H1 (cell line): Measurements from ENCODE around the gene EXOC1L. TPM values are rescaled to one million over a fixed set of nuclear protein-coding genes. Genes with fewer than 3 reads are reported as not detected.

ENCODE experiments used
- CBX5 ChIP-seq: fragments of 300-800, 300-1000 bp; sonication (generic); IDR thresholded peaks from 2 replicates; pipeline ENCODE4 v1.7.1; 2016; ENCODE audit warnings: antibody characterized with exemption, low read length, low read depth
- CBX8 ChIP-seq: fragments of 300-800, 300-1000 bp; sonication (generic); IDR thresholded peaks from 2 replicates; pipeline ENCODE4 v1.7.1; 2016; ENCODE audit warnings: low read depth, low read length, borderline replicate concordance
- EGR1 ChIP-seq: IDR thresholded peaks from 2 replicates; pipeline ENCODE4 v1.6.1; 2011; ENCODE audit warnings: low read depth, low read length, borderline replicate concordance
- GTF2F1 ChIP-seq: IDR thresholded peaks from 2 replicates; pipeline ENCODE4 v1.6.1; 2012; ENCODE audit warnings: low read depth, low read length, improper control_type of control experiment, borderline replicate concordance
- RXRA ChIP-seq: IDR thresholded peaks from 2 replicates; pipeline ENCODE4 v1.6.1; 2011; ENCODE audit warnings: low read depth, mild to moderate bottlenecking, low read length, moderate library complexity; ENCODE audit not compliant: insufficient read depth
- SIRT6 ChIP-seq: IDR thresholded peaks from one replicate; pipeline ENCODE4 v1.7.1; 2012; ENCODE audit warnings: low read length, inconsistent platforms
- SIX5 ChIP-seq: IDR thresholded peaks from 2 replicates; pipeline ENCODE4 v1.6.1; 2011; ENCODE audit warnings: mild to moderate bottlenecking, low read depth, low read length
- SP1 ChIP-seq: IDR thresholded peaks from 2 replicates; pipeline ENCODE4 v1.6.1; 2011; ENCODE audit warnings: low read depth, low read length
- SUZ12 ChIP-seq: fragments of 200-600 bp; sonication (generic); IDR thresholded peaks from 2 replicates; pipeline ENCODE4 v1.6.1; 2012; ENCODE audit warnings: mild to moderate bottlenecking, inconsistent platforms, low read length, moderate library complexity, mixed read lengths
- TAF7 ChIP-seq: optimal IDR thresholded peaks from 2 replicates; pipeline ENCODE3; 2011; ENCODE audit warnings: low read depth, mild to moderate bottlenecking, inconsistent platforms, low read length, moderate library complexity, borderline replicate concordance
- polyA plus RNA-seq, 7 experiments: library from polyadenylated mRNA; depleted of rRNA in 3 of 7; stranded (reverse) in 5 of 7; unstranded in 2 of 7; fragments of >200 nt in 5 of 7; fragments of 200-250 nt in 2 of 7; gene quantifications; 1 replicate in 5 of 7; 2 replicates in 1 of 7; 4 replicates in 1 of 7; pipeline versions ENCODE4 v1.2.1 to v1.2.3, GENCODE V29; 2011 to 2013; ENCODE audit warnings: missing spikeins in 2 of 7, mixed read lengths in 2 of 7
- total RNA-seq: library from RNA; stranded (reverse); fragmentation: NEBNext Ultra II Directional; extraction: Animal tissue kit (Norgen Biotek cat#: 25700); gene quantifications from 2 replicates; pipeline ENCODE4 v1.2.1, GENCODE V29; 2021
- TF ChIP-seq, protein P1 (sequence below): fragments of 300-600 bp; sonication (generic); IDR thresholded peaks from 2 replicates; pipeline ENCODE4 v1.7.1; 2012; ENCODE audit warnings: low read length, moderate library complexity, mild to moderate bottlenecking, inconsistent platforms; ENCODE audit not compliant: insufficient replicate concordance

EXOC1L gene
- total and polyA plus RNA-seq, 2 of the 8 experiments (the other 6 are each of a cell fraction or from before 2014, with no cell fraction given) = 0.08 TPM; not detected in 1

DNA sequence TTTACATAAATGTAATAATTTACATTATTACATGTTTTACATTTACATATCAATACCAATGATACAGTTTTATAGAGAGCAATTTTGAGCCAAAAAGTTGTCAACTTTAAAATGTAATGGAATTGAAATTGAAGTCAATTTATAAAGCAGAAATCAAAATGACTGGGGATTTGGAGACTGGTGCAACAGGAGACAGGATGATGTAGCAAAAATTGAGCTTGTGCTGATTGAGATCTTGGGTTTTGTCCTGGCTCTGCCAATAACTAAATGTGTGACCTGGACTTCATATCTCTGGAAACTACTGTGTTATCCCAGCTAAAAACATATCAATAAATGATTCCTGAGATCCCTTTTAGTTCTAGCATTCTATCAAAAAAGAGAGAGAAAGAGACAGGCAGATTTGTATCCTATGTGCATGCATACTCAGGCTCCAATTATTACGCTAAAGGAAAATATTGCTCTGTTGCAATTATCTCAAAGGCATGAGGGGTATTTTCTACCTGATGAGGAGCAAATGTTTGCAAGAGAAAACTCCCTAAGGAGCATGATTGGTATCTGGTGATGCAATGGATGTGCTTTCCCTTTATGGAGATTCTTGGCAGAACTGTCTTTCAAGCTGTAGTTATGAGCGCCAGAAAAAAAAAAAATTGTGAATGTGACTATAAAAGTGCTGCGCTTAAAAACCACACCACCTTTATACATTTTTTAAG is 14.7 kb downstream of the EXOC1L start (continued):
- TF ChIP-seq, protein P1, sequence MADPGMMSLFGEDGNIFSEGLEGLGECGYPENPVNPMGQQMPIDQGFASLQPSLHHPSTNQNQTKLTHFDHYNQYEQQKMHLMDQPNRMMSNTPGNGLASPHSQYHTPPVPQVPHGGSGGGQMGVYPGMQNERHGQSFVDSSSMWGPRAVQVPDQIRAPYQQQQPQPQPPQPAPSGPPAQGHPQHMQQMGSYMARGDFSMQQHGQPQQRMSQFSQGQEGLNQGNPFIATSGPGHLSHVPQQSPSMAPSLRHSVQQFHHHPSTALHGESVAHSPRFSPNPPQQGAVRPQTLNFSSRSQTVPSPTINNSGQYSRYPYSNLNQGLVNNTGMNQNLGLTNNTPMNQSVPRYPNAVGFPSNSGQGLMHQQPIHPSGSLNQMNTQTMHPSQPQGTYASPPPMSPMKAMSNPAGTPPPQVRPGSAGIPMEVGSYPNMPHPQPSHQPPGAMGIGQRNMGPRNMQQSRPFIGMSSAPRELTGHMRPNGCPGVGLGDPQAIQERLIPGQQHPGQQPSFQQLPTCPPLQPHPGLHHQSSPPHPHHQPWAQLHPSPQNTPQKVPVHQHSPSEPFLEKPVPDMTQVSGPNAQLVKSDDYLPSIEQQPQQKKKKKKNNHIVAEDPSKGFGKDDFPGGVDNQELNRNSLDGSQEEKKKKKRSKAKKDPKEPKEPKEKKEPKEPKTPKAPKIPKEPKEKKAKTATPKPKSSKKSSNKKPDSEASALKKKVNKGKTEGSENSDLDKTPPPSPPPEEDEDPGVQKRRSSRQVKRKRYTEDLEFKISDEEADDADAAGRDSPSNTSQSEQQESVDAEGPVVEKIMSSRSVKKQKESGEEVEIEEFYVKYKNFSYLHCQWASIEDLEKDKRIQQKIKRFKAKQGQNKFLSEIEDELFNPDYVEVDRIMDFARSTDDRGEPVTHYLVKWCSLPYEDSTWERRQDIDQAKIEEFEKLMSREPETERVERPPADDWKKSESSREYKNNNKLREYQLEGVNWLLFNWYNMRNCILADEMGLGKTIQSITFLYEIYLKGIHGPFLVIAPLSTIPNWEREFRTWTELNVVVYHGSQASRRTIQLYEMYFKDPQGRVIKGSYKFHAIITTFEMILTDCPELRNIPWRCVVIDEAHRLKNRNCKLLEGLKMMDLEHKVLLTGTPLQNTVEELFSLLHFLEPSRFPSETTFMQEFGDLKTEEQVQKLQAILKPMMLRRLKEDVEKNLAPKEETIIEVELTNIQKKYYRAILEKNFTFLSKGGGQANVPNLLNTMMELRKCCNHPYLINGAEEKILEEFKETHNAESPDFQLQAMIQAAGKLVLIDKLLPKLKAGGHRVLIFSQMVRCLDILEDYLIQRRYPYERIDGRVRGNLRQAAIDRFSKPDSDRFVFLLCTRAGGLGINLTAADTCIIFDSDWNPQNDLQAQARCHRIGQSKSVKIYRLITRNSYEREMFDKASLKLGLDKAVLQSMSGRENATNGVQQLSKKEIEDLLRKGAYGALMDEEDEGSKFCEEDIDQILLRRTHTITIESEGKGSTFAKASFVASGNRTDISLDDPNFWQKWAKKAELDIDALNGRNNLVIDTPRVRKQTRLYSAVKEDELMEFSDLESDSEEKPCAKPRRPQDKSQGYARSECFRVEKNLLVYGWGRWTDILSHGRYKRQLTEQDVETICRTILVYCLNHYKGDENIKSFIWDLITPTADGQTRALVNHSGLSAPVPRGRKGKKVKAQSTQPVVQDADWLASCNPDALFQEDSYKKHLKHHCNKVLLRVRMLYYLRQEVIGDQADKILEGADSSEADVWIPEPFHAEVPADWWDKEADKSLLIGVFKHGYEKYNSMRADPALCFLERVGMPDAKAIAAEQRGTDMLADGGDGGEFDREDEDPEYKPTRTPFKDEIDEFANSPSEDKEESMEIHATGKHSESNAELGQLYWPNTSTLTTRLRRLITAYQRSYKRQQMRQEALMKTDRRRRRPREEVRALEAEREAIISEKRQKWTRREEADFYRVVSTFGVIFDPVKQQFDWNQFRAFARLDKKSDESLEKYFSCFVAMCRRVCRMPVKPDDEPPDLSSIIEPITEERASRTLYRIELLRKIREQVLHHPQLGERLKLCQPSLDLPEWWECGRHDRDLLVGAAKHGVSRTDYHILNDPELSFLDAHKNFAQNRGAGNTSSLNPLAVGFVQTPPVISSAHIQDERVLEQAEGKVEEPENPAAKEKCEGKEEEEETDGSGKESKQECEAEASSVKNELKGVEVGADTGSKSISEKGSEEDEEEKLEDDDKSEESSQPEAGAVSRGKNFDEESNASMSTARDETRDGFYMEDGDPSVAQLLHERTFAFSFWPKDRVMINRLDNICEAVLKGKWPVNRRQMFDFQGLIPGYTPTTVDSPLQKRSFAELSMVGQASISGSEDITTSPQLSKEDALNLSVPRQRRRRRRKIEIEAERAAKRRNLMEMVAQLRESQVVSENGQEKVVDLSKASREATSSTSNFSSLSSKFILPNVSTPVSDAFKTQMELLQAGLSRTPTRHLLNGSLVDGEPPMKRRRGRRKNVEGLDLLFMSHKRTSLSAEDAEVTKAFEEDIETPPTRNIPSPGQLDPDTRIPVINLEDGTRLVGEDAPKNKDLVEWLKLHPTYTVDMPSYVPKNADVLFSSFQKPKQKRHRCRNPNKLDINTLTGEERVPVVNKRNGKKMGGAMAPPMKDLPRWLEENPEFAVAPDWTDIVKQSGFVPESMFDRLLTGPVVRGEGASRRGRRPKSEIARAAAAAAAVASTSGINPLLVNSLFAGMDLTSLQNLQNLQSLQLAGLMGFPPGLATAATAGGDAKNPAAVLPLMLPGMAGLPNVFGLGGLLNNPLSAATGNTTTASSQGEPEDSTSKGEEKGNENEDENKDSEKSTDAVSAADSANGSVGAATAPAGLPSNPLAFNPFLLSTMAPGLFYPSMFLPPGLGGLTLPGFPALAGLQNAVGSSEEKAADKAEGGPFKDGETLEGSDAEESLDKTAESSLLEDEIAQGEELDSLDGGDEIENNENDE = no peak
- TF ChIP-seq SIRT6 = no peak
- no peak for TF ChIP-seq SUZ12
- no peak for TF ChIP-seq RXRA
- TF ChIP-seq CBX8 = no peak
- TF ChIP-seq TAF7 = no peak
- no peak for TF ChIP-seq CBX5
- no peak for TF ChIP-seq SP1
- TF ChIP-seq GTF2F1 = no peak
- no peak for TF ChIP-seq EGR1
- no peak for TF ChIP-seq SIX5
